Myometrial cell (primary cell): ENCODE results near the gene TNN. TPM values are rescaled to one million over a fixed set of nuclear protein-coding genes. Genes with fewer than 3 reads are reported as not detected.

ENCODE experiments used
- total RNA-seq: library from RNA; depleted of rRNA; stranded (reverse); fragments of >200 nt; gene quantifications from 2 replicates; pipeline ENCODE4 v1.2.3, GENCODE V29; 2015

TNN gene, protein sequence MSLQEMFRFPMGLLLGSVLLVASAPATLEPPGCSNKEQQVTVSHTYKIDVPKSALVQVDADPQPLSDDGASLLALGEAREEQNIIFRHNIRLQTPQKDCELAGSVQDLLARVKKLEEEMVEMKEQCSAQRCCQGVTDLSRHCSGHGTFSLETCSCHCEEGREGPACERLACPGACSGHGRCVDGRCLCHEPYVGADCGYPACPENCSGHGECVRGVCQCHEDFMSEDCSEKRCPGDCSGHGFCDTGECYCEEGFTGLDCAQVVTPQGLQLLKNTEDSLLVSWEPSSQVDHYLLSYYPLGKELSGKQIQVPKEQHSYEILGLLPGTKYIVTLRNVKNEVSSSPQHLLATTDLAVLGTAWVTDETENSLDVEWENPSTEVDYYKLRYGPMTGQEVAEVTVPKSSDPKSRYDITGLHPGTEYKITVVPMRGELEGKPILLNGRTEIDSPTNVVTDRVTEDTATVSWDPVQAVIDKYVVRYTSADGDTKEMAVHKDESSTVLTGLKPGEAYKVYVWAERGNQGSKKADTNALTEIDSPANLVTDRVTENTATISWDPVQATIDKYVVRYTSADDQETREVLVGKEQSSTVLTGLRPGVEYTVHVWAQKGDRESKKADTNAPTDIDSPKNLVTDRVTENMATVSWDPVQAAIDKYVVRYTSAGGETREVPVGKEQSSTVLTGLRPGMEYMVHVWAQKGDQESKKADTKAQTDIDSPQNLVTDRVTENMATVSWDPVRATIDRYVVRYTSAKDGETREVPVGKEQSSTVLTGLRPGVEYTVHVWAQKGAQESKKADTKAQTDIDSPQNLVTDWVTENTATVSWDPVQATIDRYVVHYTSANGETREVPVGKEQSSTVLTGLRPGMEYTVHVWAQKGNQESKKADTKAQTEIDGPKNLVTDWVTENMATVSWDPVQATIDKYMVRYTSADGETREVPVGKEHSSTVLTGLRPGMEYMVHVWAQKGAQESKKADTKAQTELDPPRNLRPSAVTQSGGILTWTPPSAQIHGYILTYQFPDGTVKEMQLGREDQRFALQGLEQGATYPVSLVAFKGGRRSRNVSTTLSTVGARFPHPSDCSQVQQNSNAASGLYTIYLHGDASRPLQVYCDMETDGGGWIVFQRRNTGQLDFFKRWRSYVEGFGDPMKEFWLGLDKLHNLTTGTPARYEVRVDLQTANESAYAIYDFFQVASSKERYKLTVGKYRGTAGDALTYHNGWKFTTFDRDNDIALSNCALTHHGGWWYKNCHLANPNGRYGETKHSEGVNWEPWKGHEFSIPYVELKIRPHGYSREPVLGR (N-terminal part only)
- not detected in 2 replicates for total RNA-seq

DNA sequence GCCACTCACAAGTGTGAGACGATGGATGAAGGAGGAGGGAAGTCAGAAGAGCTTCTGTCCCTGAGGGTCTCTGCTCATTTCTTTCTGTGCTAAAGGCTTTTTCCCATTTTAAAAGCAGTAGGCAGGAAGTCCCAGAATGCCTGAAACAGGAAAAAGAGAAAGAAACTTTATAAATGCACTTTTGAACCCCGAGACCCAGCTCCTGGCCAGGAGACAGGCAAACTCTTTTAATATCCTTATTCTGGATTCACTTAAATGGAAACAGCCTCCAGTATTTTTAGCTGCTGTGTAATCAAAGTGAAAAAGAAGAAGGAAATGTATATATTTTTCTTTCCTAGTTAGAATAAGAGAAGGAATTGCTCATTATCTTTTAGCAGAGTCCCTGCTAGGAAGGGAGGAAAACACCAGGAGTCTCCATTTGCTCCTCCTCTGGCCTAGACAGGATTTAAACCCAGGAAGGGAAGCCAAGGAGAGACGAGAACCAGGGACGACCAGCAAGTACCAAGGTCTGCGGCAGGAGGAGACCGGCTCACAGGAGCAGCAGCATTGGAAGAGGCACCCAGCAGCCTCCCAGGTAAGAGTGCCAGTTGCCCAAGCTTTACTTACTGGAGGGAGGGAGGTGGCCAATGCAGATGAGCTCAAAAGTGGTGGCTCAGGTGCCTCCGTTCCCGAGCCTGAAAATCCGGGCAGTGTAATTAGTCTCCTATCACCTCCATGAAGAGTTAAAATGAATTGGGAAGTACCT lies at the start of gene TNN:
Gene TNN, plus strand, starts transcription at position 472 of the 745 bp plus-strand sequence. CDS start 9,586 bp downstream, outside the sequence.

DNA sequence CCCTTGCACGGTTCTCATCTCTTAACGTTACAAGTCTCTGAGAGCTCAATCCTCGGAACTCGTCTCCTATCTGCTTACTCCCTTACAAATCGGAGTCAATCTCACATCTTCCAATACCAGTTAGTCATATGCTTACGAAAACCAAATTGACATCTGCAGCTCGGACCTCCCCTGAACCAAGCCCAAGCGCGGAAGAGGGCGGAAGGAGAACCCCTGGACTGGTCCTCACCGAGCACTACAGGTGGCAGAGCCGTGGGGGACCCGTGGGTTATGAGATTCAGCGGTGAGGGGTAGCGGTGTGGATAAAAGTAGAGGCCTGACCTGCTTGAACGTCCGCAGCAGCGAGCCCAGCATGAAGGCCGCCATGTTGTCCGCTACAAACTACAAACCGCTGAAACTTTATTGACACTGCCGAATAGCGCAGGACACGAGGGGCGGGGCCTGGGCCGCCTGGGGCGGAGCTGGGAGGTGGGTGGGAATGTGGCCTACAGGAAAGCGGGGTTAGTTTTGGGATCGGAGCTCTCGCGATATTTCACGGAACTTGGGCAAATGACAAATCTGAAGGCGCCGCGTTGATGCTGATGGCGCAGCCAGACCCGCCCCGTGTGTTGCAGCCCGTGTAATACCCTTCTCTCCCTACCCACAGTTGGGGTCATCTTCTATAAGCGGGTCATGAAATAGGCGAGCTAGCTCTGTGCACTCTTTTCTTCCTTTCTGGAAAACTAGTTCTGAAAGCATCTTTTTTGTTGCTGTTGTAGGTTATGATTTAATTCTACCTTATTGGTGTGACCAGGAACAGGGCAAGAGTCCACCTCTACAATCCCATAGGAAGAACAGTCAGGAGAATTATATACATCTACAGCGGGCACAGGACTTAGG lies 44.4 kb upstream of the TNN start, which contains the start of gene MRPS14:
Gene MRPS14, minus strand, starts transcription at position 383 of the 879 bp plus-strand sequence. Its CDS starts 17 bp downstream, at position 366.

DNA sequence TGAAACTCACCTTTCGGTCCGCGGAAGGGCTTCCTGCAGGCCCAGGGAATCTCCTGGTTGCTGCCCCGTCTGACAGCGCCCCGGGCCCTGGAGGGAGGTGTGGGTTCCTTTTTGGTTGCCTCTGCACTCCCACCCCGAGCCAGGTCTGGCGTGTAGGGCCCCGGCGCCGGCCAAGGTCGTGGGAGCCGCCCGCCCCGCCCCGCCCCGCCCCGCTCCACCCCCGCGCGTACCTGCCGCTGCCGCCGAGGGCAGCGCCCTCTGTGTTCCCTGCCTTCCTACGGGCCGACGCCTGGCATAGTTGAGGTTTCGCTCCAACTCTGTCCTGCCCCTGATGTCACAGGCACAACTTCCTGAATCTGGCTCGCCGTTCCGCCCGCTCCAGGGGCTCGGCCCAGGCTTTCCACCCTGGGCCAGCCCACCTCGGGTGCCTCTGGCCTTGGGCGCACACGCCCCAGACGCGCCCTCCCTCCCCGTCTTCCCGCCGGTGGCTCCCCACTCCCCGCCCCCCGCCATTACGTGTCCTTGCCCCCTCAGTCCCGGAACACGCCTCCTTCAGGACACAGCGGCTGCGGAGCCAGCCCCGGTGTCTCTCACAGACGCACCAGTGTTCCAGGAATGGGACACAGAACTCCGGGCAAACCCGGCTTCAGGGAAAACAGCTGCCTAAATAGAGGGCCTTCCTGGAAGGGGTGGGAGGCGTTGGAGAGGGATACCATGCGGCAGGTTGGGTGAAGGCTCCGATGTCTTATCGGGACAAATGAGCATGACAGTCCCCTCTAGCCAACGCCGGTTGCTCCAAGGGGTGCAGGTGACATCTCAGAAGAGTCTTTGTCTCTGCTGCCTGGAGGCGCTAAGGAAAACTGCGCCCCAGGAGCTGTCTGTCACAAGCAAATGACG lies 125.2 kb downstream of the TNN start, which contains the start of gene KIAA0040:
Gene KIAA0040, minus strand, starts transcription at position 147 of the 897 bp plus-strand sequence. CDS start 31,763 bp downstream, outside the sequence.

Other genes with a start within 250 kb of the TNN start
- 153 and 158 TPM in 2 replicates for gene CACYBP, start 67.9 kb upstream of the TNN start, total RNA-seq
- gene MRPS14, start 44.4 kb upstream of the TNN start, total RNA-seq: 15.3 and 16.7 TPM in 2 replicates
- gene KIAA0040, start 124.9 kb downstream of the TNN start, total RNA-seq: under 0.01 TPM in 1 of 2 replicates, not detected in the other